Measurements from ENCODE around the gene AGXT2. TPM values are rescaled to one million over a fixed set of nuclear protein-coding genes. Genes with fewer than 3 reads are reported as not detected.

The AGXT2 gene
- total and polyA plus RNA-seq, 4 donors: 49.4 to 67.9 (median 50.6) TPM

DNA sequence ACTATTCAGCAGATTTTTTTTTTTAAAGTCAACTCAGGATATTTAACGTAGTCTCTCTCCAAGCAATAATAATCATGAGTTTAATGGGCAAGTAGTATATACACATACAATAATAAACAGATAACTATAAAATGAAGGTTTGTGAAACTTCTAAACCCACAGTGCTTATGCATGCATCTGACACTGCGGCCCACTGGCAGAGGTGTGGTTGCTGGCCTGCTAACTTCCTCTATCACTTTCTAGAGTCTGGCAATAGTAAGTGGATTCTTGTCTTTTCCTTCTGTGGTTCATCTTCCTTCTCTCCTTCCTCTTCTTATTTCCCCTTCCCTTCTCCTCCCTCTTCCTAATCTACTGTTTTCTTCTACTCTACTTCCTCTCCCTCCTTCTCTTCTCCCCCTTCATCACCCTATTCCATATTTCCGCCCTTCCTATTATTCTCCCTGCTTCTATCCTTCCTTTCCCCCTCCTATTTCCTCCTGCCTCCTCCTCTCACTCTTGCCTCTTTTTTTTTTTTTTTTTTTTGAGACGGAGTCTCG lies 18.6 kb upstream of the AGXT2 start:
- no peak overlapping the region for H3K4me3 ChIP-seq (ENCODE audit: low read depth in 1 of 3, low read length in 3 of 3)
- H3K27me3 ChIP-seq (ENCODE audit: control insufficient read depth in 4 of 4, insufficient read depth in 4 of 4, low read length in 3 of 4): no peaks in the 10 kb centered on the region
- H3K9ac ChIP-seq (ENCODE audit: low read depth in 1 of 2, low read length in 2 of 2): no peak overlapping the region
- H3K27ac ChIP-seq (ENCODE audit: low read depth in 1 of 2, low read length in 2 of 2): no peak overlapping the region
- H3K4me1 ChIP-seq (ENCODE audit: control insufficient read depth in 4 of 4, insufficient read depth in 4 of 4, low read length in 3 of 4): peaks cover 6 to 41% (median 34%) of the 10 kb centered on the region in 4 donors
- no peak for DNase-seq (ENCODE audit: low spot score)
- peaks cover 0 to 6% (median 2%) of the 10 kb centered on the region in 4 donors for H3K36me3 ChIP-seq (ENCODE audit: control insufficient read depth in 4 of 4, insufficient read depth in 3 of 4, low read depth in 1 of 4, low read length in 3 of 4)
- no peaks in the 10 kb centered on the region for H3K9me3 ChIP-seq (ENCODE audit: control insufficient read depth in 4 of 4, low read length in 3 of 4)
- TF ChIP-seq, protein P1, sequence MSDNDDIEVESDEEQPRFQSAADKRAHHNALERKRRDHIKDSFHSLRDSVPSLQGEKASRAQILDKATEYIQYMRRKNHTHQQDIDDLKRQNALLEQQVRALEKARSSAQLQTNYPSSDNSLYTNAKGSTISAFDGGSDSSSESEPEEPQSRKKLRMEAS (IDR thresholded peaks at IDR 0.05): no peak
- TF ChIP-seq RAD21 (IDR thresholded peaks at IDR 0.05) (no peak), GABPA (IDR thresholded peaks at IDR 0.05 in 1 of 2, conservative IDR thresholded peaks at IDR 0.05 in 1 of 2) (no peak), EGR1 (IDR thresholded peaks at IDR 0.05; ENCODE audit: low read depth in 2 of 2) (no peak), HNF4A (conservative IDR thresholded peaks at IDR 0.05) (no peak), SP1 (IDR thresholded peaks at IDR 0.05) (no peak), HNF4G (IDR thresholded peaks at IDR 0.05) (no peak), JUND (IDR thresholded peaks at IDR 0.05) (no peak), FOXA1 (IDR thresholded peaks at IDR 0.05) (no peak), YY1 (IDR thresholded peaks at IDR 0.05) (no peak), REST (IDR thresholded peaks at IDR 0.05) (no peak)
- TF ChIP-seq, protein P2, sequence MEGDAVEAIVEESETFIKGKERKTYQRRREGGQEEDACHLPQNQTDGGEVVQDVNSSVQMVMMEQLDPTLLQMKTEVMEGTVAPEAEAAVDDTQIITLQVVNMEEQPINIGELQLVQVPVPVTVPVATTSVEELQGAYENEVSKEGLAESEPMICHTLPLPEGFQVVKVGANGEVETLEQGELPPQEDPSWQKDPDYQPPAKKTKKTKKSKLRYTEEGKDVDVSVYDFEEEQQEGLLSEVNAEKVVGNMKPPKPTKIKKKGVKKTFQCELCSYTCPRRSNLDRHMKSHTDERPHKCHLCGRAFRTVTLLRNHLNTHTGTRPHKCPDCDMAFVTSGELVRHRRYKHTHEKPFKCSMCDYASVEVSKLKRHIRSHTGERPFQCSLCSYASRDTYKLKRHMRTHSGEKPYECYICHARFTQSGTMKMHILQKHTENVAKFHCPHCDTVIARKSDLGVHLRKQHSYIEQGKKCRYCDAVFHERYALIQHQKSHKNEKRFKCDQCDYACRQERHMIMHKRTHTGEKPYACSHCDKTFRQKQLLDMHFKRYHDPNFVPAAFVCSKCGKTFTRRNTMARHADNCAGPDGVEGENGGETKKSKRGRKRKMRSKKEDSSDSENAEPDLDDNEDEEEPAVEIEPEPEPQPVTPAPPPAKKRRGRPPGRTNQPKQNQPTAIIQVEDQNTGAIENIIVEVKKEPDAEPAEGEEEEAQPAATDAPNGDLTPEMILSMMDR (IDR thresholded peaks at IDR 0.05; ENCODE audit: low read depth, low read length, missing input control): no peak
- TF ChIP-seq, protein P3, sequence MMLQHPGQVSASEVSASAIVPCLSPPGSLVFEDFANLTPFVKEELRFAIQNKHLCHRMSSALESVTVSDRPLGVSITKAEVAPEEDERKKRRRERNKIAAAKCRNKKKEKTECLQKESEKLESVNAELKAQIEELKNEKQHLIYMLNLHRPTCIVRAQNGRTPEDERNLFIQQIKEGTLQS (IDR thresholded peaks at IDR 0.05): no peak
- WGBS: 90% methylated on average over 5 of the region's 5 CpGs

- H3K4me3 ChIP-seq (ENCODE audit: low read depth in 1 of 3, low read length in 3 of 3): no peak overlapping the region
- peaks cover 8 to 54% (median 45%) of the 10 kb centered on the region in 4 donors for H3K4me1 ChIP-seq (ENCODE audit: control insufficient read depth in 4 of 4, insufficient read depth in 4 of 4, low read length in 3 of 4)
- no peak overlapping the region for H3K9ac ChIP-seq (ENCODE audit: low read depth in 1 of 2, low read length in 2 of 2)
- peak overlapping the region; percentile 31 to 49 for H3K27ac ChIP-seq (ENCODE audit: low read depth in 1 of 2, low read length in 2 of 2)
- DNase-seq (ENCODE audit: low spot score): no peak
- WGBS: 38% methylated on average over 4 of the region's 4 CpGs
- H3K27me3 ChIP-seq (ENCODE audit: control insufficient read depth in 4 of 4, insufficient read depth in 4 of 4, low read length in 3 of 4): no peaks in the 10 kb centered on the region
- H3K36me3 ChIP-seq (ENCODE audit: control insufficient read depth in 4 of 4, insufficient read depth in 3 of 4, low read depth in 1 of 4, low read length in 3 of 4): peaks cover 0 to 3% (median 1%) of the 10 kb centered on the region in 4 donors
- no peaks in the 10 kb centered on the region for H3K9me3 ChIP-seq (ENCODE audit: control insufficient read depth in 4 of 4, low read length in 3 of 4)
- TF ChIP-seq GABPA (IDR thresholded peaks at IDR 0.05 in 1 of 2, conservative IDR thresholded peaks at IDR 0.05 in 1 of 2) (no peak), JUND (IDR thresholded peaks at IDR 0.05) (peak; percentile 82 to 90), FOXA1 (IDR thresholded peaks at IDR 0.05) (no peak), RAD21 (IDR thresholded peaks at IDR 0.05) (peak; percentile 31 to 62), HNF4G (IDR thresholded peaks at IDR 0.05) (peak; percentile 68), SP1 (IDR thresholded peaks at IDR 0.05) (peak; percentile 72), ZBTB33 (IDR thresholded peaks at IDR 0.05) (peak; percentile 41), FOXA2 (IDR thresholded peaks at IDR 0.05) (no peak), HNF4A (conservative IDR thresholded peaks at IDR 0.05) (peak; percentile 86 to 91), NR2F2 (IDR thresholded peaks at IDR 0.05) (no peak), REST (IDR thresholded peaks at IDR 0.05) (peak; percentile 50)
- TF ChIP-seq, protein P3 (IDR thresholded peaks at IDR 0.05): peak; percentile 61
- TF ChIP-seq, protein P2 (IDR thresholded peaks at IDR 0.05; ENCODE audit: low read depth, low read length, missing input control): no peak
Measured at GRCh38 chr5:35063414-35063813, 15.7 kb upstream of the AGXT2 start.
